ENCODE results near the gene PTPRCAP. TPM values are rescaled to one million over a fixed set of nuclear protein-coding genes. Genes with fewer than 3 reads are reported as not detected.
"Not testable (repeated sequence)": the region's sequence is repeated elsewhere in the genome, so short reads cannot be mapped to it uniquely, and the experiment has no call there.

The PTPRCAP gene
- total and polyA plus RNA-seq, 4 donors, result 8.8 to 19.0 (median 12.3) TPM

- Histone ChIP-seq H3K4me1 (ENCODE audit: control insufficient read depth in 5 of 5, insufficient read depth in 5 of 5, low read length in 5 of 5) (peaks cover 2 to 25% (median 9%) of the 10 kb centered on the region in 5 donors), H3K27ac (ENCODE audit: low read depth in 1 of 2, low read length in 1 of 2) (peak overlapping the region in 1 of 2 donors; percentile 51)
- 52 to 55% methylated on average over 13 of the region's 13 CpGs for WGBS, 2 donors
These were observed 32.8 kb downstream of the PTPRCAP start for GRCh38 chr11:67404515-67405195.

GRCh38 chr11:67403085-67403484 is 34.4 kb downstream of the PTPRCAP start:
- H3K27ac ChIP-seq (ENCODE audit: low read depth in 1 of 2, low read length in 1 of 2); DNase-seq; H3K9ac ChIP-seq (ENCODE audit: insufficient read depth in 1 of 2, low read length in 2 of 2); H3K9me3 ChIP-seq (ENCODE audit: control insufficient read depth in 4 of 4, insufficient read depth in 3 of 4, low read length in 3 of 4); H3K27me3 ChIP-seq (ENCODE audit: control insufficient read depth in 3 of 3, insufficient read depth in 3 of 3, low read length in 2 of 3); H3K4me3 ChIP-seq; ATAC-seq (ENCODE audit: insufficient read depth, low FRiP score): not testable (repeated sequence)
- WGBS, 2 donors, result 83 to 93% methylated on average over 9 of the region's 9 CpGs
- peaks cover 2 to 32% (median 9%) of the 10 kb centered on the region in 5 donors for H3K4me1 ChIP-seq (ENCODE audit: control insufficient read depth in 5 of 5, insufficient read depth in 5 of 5, low read length in 5 of 5)
- peaks cover 6 to 22% (median 13%) of the 10 kb centered on the region in 4 donors for H3K36me3 ChIP-seq (ENCODE audit: control insufficient read depth in 4 of 4, insufficient read depth in 4 of 4, low read length in 4 of 4)

More at GRCh38 chr11:67404515-67405195, 32.8 kb downstream of the PTPRCAP start:
- Histone ChIP-seq H3K9me3 (ENCODE audit: control insufficient read depth in 4 of 4, insufficient read depth in 3 of 4, low read length in 3 of 4) (no peaks in the 10 kb centered on the region), H3K4me3 (no peak overlapping the region), H3K36me3 (ENCODE audit: control insufficient read depth in 4 of 4, insufficient read depth in 4 of 4, low read length in 4 of 4) (peaks cover 0 to 6% (median 0%) of the 10 kb centered on the region in 4 donors), H3K27me3 (ENCODE audit: control insufficient read depth in 3 of 3, insufficient read depth in 3 of 3, low read length in 2 of 3) (no peaks in the 10 kb centered on the region), H3K9ac (ENCODE audit: insufficient read depth in 1 of 2, low read length in 2 of 2) (no peak overlapping the region)
- no peak for TF ChIP-seq CTCF (IDR thresholded peaks at IDR 0.05; ENCODE audit: control extremely low read depth, extremely low read depth)
- no peak for DNase-seq
- ATAC-seq (ENCODE audit: insufficient read depth, low FRiP score), result no peak

- not testable (repeated sequence) for ATAC-seq (ENCODE audit: insufficient read depth, low FRiP score); DNase-seq; H3K9me3 ChIP-seq (ENCODE audit: control insufficient read depth in 4 of 4, insufficient read depth in 3 of 4, low read length in 3 of 4); H3K4me3 ChIP-seq; H3K27me3 ChIP-seq (ENCODE audit: control insufficient read depth in 3 of 3, insufficient read depth in 3 of 3, low read length in 2 of 3)
- Histone ChIP-seq H3K36me3 (ENCODE audit: control insufficient read depth in 4 of 4, insufficient read depth in 4 of 4, low read length in 4 of 4) (peaks cover 6 to 29% (median 17%) of the 10 kb centered on the region in 4 donors), H3K9ac (ENCODE audit: insufficient read depth in 1 of 2, low read length in 2 of 2) (peak overlapping the region in 1 of 2 donors; percentile 85), H3K27ac (ENCODE audit: low read depth in 1 of 2, low read length in 1 of 2) (peak overlapping the region; percentile 11 to 94), H3K4me1 (ENCODE audit: control insufficient read depth in 5 of 5, insufficient read depth in 5 of 5, low read length in 5 of 5) (peaks cover 2 to 37% (median 9%) of the 10 kb centered on the region in 5 donors)
- 47 to 49% methylated on average over 19 of the region's 19 CpGs for WGBS, 2 donors
These were observed 35.2 kb downstream of the PTPRCAP start for GRCh38 chr11:67402192-67402839.

GRCh38 chr11:67401495-67402191 is 35.8 kb downstream of the PTPRCAP start, which contains the start of gene PPP1CA:
Gene PPP1CA, minus strand, starts transcription at chr11:67401858. Its CDS starts 76 bp downstream, at chr11:67401782.
- 1% methylated on average over 30 to 73 of the region's 73 CpGs for WGBS, 2 donors
- peak within 1 kb of the TSS; percentile 46 to 85 for H3K9ac ChIP-seq (ENCODE audit: insufficient read depth in 1 of 2, low read length in 2 of 2)
- peak within 1 kb of the TSS; percentile 94 for H3K27ac ChIP-seq (ENCODE audit: low read depth in 1 of 2, low read length in 1 of 2)
- peaks cover 2 to 37% (median 9%) of the 10 kb centered on the region in 5 donors for H3K4me1 ChIP-seq (ENCODE audit: control insufficient read depth in 5 of 5, insufficient read depth in 5 of 5, low read length in 5 of 5)
- peak; percentile 93 for ATAC-seq (ENCODE audit: insufficient read depth, low FRiP score)
- no peak for TF ChIP-seq CTCF (IDR thresholded peaks at IDR 0.05; ENCODE audit: control extremely low read depth, extremely low read depth)
- H3K27me3 ChIP-seq (ENCODE audit: control insufficient read depth in 3 of 3, insufficient read depth in 3 of 3, low read length in 2 of 3), result no peaks in the 10 kb centered on the region
- no peaks in the 10 kb centered on the region for H3K9me3 ChIP-seq (ENCODE audit: control insufficient read depth in 4 of 4, insufficient read depth in 3 of 4, low read length in 3 of 4)
- DNase-seq, result peak; percentile 95 to 97 (median 97)
- H3K4me3 ChIP-seq, result peak within 1 kb of the TSS; percentile 87
- H3K36me3 ChIP-seq (ENCODE audit: control insufficient read depth in 4 of 4, insufficient read depth in 4 of 4, low read length in 4 of 4), result peaks cover 6 to 30% (median 18%) of the 10 kb centered on the region in 4 donors
